Measurements from ENCODE around the gene GPAM.

Gene GPAM

GRCh38 chr10:112184379-112184778 is 814 bp upstream of the GPAM start:
- DNase-seq (ENCODE audit: insufficient read length, low spot score) (no peak), FAIRE-seq (no peak)
- no peak for TF ChIP-seq POLR2A (IDR thresholded peaks at IDR 0.05; ENCODE audit: low read depth, low read length)

GRCh38 chr10:112184052-112184371 is 447 bp upstream of the GPAM start:
- no peak for TF ChIP-seq POLR2A (IDR thresholded peaks at IDR 0.05; ENCODE audit: low read depth, low read length)
- FAIRE-seq (no peak), DNase-seq (ENCODE audit: insufficient read length, low spot score) (peak; percentile 12)

DNA sequence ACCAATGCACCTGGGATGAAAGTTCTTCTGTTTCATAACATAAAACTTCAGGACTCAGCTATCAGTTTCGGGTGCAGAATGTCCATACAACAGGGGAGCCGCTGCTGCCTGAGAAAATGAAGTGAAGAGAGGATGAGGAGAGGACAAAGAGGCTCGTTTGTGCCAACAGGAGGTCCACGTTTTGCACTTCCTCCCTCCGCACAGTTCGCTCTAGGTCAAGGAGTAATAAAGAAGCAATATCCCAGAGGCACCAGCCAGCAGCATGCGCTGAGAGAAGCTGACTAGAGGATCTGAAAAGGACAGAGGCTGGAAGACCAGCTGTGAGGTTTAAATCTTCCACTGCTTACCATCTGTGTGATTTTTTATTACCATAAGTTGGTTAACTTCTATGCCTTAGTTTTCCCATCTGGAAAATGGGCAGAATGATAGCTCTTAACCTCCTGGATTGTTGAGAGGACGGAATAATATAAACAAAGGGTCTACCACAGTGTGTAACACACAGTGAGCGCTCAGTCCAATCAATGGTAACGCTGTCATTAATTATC is 709 bp downstream of the GPAM start:
- TF ChIP-seq POLR2A (IDR thresholded peaks at IDR 0.05; ENCODE audit: low read depth, low read length) = no peak
- no peak for FAIRE-seq
- DNase-seq (ENCODE audit: insufficient read length, low spot score) = no peak

GRCh38 chr10:112177247-112177646 is 6.3 kb downstream of the GPAM start:
- no peak for FAIRE-seq
- TF ChIP-seq POLR2A (IDR thresholded peaks at IDR 0.05; ENCODE audit: low read depth, low read length) = no peak

GRCh38 chr10:112176543-112176942 is 7.0 kb downstream of the GPAM start:
- no peak for TF ChIP-seq POLR2A (IDR thresholded peaks at IDR 0.05; ENCODE audit: low read depth, low read length)
- FAIRE-seq (no peak), DNase-seq (ENCODE audit: insufficient read length, low spot score) (no peak)

More at GRCh38 chr10:112177247-112177646, 6.3 kb downstream of the GPAM start:
- no peak for DNase-seq (ENCODE audit: insufficient read length, low spot score)

DNA sequence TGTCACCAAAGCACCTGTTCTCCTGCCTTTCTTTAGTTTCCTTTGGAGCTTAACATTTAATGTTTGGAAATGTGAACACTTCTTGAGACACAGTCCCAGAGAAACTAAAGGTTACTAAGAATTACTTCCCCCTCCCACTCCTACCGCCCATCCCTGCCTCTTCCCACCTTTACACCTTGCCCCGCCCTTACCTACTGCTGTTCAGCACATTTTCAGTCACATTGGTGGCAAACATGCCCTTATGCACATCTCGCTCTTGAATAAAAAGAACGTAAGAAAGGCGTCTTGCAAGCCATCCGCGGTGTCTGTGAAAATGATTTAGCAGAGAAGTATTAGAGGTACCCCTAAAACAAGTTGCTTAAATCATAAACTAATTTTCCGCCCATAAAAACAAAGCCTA is 8.2 kb downstream of the GPAM start:
- DNase-seq (ENCODE audit: insufficient read length, low spot score) (no peak), FAIRE-seq (no peak)
- no peak for TF ChIP-seq POLR2A (IDR thresholded peaks at IDR 0.05; ENCODE audit: low read depth, low read length)

DNA sequence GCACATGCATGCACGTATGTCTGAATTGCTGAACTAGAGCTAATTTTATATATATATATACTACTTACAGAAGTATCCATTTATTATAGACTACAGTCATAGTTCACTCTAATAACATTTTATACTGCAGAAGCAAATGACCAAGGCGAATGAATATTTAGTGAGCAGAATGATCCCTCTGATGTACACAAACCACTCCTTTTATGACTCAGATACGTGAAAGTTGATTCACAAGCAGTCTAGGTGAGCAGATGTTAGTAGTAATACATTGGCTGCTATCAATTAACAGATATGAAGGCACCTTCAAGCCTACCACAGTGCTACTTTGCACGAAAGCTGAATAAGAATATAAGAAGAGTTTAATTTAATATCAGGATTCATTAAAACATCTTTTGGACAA is 10.4 kb downstream of the GPAM start:
- no peak for DNase-seq (ENCODE audit: insufficient read length, low spot score)
- no peak for TF ChIP-seq POLR2A (IDR thresholded peaks at IDR 0.05; ENCODE audit: low read depth, low read length)
- no peak for FAIRE-seq

GRCh38 chr10:112168733-112169132 is 14.8 kb downstream of the GPAM start:
- TF ChIP-seq POLR2A (IDR thresholded peaks at IDR 0.05; ENCODE audit: low read depth, low read length) = no peak
- FAIRE-seq = no peak
- no peak for DNase-seq (ENCODE audit: insufficient read length, low spot score)

GRCh38 chr10:112166800-112167199 is 16.8 kb downstream of the GPAM start:
- DNase-seq (ENCODE audit: insufficient read length, low spot score) (no peak), FAIRE-seq (no peak)
- no peak for TF ChIP-seq POLR2A (IDR thresholded peaks at IDR 0.05; ENCODE audit: low read depth, low read length)

- DNase-seq (ENCODE audit: insufficient read length, low spot score) (no peak), FAIRE-seq (no peak)
- no peak for TF ChIP-seq POLR2A (IDR thresholded peaks at IDR 0.05; ENCODE audit: low read depth, low read length)
These were observed 21.6 kb downstream of the GPAM start for GRCh38 chr10:112161757-112162518.

DNA sequence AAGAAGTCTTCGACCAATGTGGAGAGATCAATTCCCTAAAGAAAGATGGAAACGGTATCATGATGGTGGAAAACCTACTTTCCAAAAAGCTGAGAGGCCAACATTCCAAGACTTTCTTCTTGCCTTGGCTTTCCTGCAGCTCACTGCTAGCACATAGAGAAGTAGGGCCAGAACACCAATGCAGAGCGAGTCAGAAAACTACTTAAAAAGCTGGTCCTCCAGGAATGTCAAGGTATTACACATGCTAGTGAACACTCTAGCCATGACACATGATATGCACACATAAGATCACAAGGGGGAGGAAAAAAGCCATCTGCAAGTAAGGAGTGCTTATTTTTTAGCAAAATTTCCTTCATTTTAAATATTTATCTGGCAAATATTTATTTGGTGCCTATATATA is 22.7 kb downstream of the GPAM start:
- FAIRE-seq (no peak), DNase-seq (ENCODE audit: insufficient read length, low spot score) (no peak)
- TF ChIP-seq POLR2A (IDR thresholded peaks at IDR 0.05; ENCODE audit: low read depth, low read length) = no peak

DNA sequence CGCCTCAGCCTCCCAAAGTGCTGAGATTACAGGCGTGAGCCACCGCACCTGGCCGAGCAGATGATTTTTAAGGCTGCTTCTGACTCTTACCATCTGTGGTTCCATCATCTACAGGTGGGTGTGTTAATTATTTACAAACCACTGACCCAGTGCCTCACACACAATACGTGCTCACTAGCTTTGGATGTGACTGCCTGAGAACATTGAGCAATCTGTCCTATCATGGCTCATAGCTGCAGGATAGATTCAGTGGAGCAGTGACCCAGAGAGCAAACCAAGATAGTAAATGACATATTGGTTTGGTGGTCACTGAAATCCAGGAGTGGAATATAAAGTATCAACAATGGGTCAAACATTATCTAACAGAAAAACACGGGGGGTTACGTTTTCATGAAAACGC is 24.1 kb downstream of the GPAM start:
- no peak for FAIRE-seq
- no peak for DNase-seq (ENCODE audit: insufficient read length, low spot score)
- TF ChIP-seq POLR2A (IDR thresholded peaks at IDR 0.05; ENCODE audit: low read depth, low read length) = no peak

GRCh38 chr10:112151524-112152039 is 32.0 kb downstream of the GPAM start:
- DNase-seq (ENCODE audit: insufficient read length, low spot score) = no peak
- no peak for TF ChIP-seq POLR2A (IDR thresholded peaks at IDR 0.05; ENCODE audit: low read depth, low read length)
- FAIRE-seq = no peak

DNA sequence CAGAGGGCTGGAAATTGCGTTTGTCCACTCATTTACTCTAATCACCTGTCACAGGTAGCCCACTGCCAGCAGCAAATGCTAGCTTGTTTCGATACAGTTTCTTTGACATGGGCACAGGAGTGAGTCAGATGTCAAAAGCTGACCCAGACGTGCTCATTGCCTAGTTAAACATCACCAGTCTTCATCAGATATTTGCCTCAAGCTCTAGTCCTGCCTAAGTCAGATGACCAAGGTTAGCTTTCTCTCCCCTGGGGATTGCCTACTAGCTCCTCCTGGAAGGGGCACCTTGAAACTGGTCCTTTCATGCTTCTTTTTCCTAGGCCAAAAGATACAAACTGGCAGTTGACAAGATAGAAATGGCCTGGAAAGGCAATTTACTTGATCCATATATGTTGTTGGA is 35.2 kb downstream of the GPAM start:
- FAIRE-seq = no peak
- no peak for TF ChIP-seq POLR2A (IDR thresholded peaks at IDR 0.05; ENCODE audit: low read depth, low read length)
- DNase-seq (ENCODE audit: insufficient read length, low spot score) = no peak

DNA sequence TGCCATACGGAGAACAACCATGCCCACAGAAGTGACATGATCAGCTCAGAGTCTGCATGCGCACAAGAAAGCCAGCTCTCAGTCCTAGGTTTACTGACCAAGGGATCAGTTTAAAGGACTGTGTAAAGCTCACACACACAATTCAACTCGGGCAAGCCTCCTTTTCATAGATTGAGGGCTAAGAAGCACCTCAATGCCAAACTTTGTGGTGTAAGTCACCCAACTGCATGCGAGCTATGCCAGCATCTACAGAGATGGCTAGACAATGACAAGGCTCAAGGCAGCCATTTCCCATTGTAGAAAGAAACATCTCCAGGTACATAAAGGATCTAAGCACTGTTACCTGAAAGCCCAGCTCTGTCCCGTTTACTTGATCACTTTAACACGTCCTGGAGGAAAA is 36.8 kb downstream of the GPAM start:
- no peak for TF ChIP-seq POLR2A (IDR thresholded peaks at IDR 0.05; ENCODE audit: low read depth, low read length)
- FAIRE-seq (no peak), DNase-seq (ENCODE audit: insufficient read length, low spot score) (no peak)

Data from H54 (cell line).